ENCODE data around the gene PKMYT1. TPM values are rescaled to one million over a fixed set of nuclear protein-coding genes. Genes with fewer than 3 reads are reported as not detected.
A peak's percentile ranks its signal among the peaks of the same experiment; 100 is the strongest.

Gene PKMYT1
- total RNA-seq, 1 donor from 2014 or later: not detected

DNA sequence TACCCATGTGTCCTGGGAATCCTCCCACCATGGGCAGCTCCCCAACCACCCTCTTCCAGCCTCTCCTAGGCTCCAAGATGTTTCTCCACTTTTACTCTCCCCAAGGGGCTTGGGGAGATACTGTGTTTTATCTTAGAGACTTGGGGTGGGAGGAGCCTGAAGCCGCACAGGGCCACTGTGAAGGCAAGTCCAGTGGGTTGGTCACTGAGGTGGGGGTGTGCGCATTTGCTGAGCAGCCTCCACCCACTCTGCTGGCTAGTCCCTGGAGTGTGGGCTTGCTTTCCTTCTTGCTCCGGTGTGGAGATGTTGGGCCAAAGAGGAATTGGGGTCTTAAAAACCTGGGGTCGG lies 28.4 kb upstream of the PKMYT1 start:
- no peak for DNase-seq (ENCODE audit: low spot score in 2 of 2)
- intact Hi-C loops (cut with DNase I): no loop called here
- no peaks in the 10 kb centered on the region for H3K9me3 ChIP-seq
- no peak overlapping the region for H3K4me3 ChIP-seq
- TF ChIP-seq, protein P1, sequence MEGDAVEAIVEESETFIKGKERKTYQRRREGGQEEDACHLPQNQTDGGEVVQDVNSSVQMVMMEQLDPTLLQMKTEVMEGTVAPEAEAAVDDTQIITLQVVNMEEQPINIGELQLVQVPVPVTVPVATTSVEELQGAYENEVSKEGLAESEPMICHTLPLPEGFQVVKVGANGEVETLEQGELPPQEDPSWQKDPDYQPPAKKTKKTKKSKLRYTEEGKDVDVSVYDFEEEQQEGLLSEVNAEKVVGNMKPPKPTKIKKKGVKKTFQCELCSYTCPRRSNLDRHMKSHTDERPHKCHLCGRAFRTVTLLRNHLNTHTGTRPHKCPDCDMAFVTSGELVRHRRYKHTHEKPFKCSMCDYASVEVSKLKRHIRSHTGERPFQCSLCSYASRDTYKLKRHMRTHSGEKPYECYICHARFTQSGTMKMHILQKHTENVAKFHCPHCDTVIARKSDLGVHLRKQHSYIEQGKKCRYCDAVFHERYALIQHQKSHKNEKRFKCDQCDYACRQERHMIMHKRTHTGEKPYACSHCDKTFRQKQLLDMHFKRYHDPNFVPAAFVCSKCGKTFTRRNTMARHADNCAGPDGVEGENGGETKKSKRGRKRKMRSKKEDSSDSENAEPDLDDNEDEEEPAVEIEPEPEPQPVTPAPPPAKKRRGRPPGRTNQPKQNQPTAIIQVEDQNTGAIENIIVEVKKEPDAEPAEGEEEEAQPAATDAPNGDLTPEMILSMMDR (IDR thresholded peaks at IDR 0.05): no peak
- H3K4me1 ChIP-seq: peaks cover 0 to 4% of the 10 kb centered on the region in 2 donors
- peaks cover 20% of the 10 kb centered on the region for H3K27me3 ChIP-seq
- no peak overlapping the region for H3K27ac ChIP-seq
- H3K36me3 ChIP-seq: no peaks in the 10 kb centered on the region

- peaks cover 0 to 4% of the 10 kb centered on the region in 2 donors for H3K4me1 ChIP-seq
- no peak overlapping the region for H3K27ac ChIP-seq
- no peaks in the 10 kb centered on the region for H3K36me3 ChIP-seq
- intact Hi-C loops (cut with DNase I): no loop called here
- no peak for DNase-seq (ENCODE audit: low spot score in 2 of 2)
- H3K27me3 ChIP-seq: peaks cover 19% of the 10 kb centered on the region
- TF ChIP-seq, protein P1 (IDR thresholded peaks at IDR 0.05): no peak
- no peak overlapping the region for H3K4me3 ChIP-seq
- no peaks in the 10 kb centered on the region for H3K9me3 ChIP-seq
These were observed 27.9 kb upstream of the PKMYT1 start for GRCh38 chr16:3007957-3008689.

- Histone ChIP-seq H3K27ac (no peak overlapping the region), H3K27me3 (peaks cover 13% of the 10 kb centered on the region), H3K4me3 (no peak overlapping the region), H3K4me1 (peaks cover 0 to 4% of the 10 kb centered on the region in 2 donors), H3K9me3 (no peaks in the 10 kb centered on the region), H3K36me3 (no peaks in the 10 kb centered on the region)
- TF ChIP-seq, protein P1 (IDR thresholded peaks at IDR 0.05): no peak
- no peak for DNase-seq (ENCODE audit: low spot score in 2 of 2)
- intact Hi-C loops (cut with DNase I): no loop called here
These were observed 27.1 kb upstream of the PKMYT1 start for GRCh38 chr16:3007059-3007956.

- no peak overlapping the region for H3K27ac ChIP-seq
- no peaks in the 10 kb centered on the region for H3K9me3 ChIP-seq
These were observed 24.6 kb upstream of the PKMYT1 start for GRCh38 chr16:3004781-3005284.

GRCh38 chr16:3004319-3004718 lies 24.1 kb upstream of the PKMYT1 start:
- DNase-seq (ENCODE audit: low spot score in 2 of 2): no peak
- Histone ChIP-seq H3K36me3 (no peaks in the 10 kb centered on the region), H3K27me3 (peaks cover 10% of the 10 kb centered on the region), H3K4me3 (peak overlapping the region in 1 of 2 donors; percentile 26), H3K9me3 (no peaks in the 10 kb centered on the region), H3K4me1 (peaks cover 0 to 4% of the 10 kb centered on the region in 2 donors), H3K27ac (no peak overlapping the region)
- TF ChIP-seq, protein P1 (IDR thresholded peaks at IDR 0.05): no peak
- intact Hi-C loops (cut with DNase I): loop anchor here (1.0 kb wide), 1 partner anchor 16 kb away; the partner anchor contains the start of gene TNFRSF12A

More at GRCh38 chr16:3004781-3005284, 24.6 kb upstream of the PKMYT1 start:
- intact Hi-C loops (cut with DNase I): loop anchor here (1.0 kb wide), 1 partner anchor 15 kb away; the partner anchor contains the start of gene TNFRSF12A
- H3K27me3 ChIP-seq: peaks cover 10% of the 10 kb centered on the region
- peaks cover 0 to 4% of the 10 kb centered on the region in 2 donors for H3K4me1 ChIP-seq
- TF ChIP-seq, protein P1 (IDR thresholded peaks at IDR 0.05): no peak
- DNase-seq (ENCODE audit: low spot score in 2 of 2): no peak
- H3K36me3 ChIP-seq: no peaks in the 10 kb centered on the region
- H3K4me3 ChIP-seq: peak overlapping the region; percentile 30 to 40
